A549 treated with AZD9567 at 1 μM for 4 hours (cell line): ENCODE results near the gene DNAJB1. TPM values are rescaled to one million over a fixed set of nuclear protein-coding genes. Genes with fewer than 3 reads are reported as not detected.

Experiments used
- total RNA-seq: library from RNA; stranded (reverse); fragments of 200-300 nt; extraction: Qiagen RNA extraction; gene quantifications from 5 replicates; pipeline ENCODE4 v1.2.3, GENCODE V29; 2022; ENCODE audit not compliant: insufficient read depth

Gene DNAJB1
- 192 to 225 TPM (median 194 TPM) in 5 replicates for total RNA-seq

DNA sequence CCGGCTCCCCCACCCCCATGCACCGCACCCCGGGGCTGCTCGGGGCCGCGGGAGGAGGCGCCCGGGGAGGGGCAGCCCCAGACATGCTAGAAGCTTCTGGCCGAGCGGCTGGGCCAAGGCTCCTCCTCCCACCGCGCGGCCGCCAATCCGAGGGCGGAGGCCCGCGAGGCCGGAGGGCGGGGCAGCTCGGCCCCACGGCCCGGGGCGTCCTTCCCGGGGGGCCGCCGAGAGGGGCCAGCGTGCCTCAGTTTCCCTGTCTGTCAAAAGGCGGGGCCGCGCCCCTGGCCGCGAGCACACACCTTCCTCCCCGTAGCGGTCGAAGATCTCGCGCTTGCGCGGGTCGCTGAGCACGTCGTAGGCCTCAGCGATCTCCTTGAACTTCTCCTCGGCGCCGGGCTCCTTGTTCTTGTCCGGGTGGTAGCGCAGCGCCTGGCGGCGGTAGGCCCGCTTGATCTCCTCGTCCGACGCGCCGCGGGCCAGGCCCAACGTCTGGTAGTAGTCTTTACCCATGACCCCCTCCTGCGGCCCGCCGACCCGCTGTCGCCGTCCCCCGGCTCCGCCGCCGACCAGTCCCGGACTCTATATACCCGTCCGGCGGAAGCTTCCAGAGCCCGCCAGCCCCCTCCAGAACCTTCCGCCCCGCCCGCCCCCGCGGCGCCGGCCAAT, at the start of gene DNAJB1:
Gene DNAJB1 (minus strand): TSS at position 558 of the 666 bp plus-strand sequence. CDS start 48 bp downstream, at position 510.

DNA sequence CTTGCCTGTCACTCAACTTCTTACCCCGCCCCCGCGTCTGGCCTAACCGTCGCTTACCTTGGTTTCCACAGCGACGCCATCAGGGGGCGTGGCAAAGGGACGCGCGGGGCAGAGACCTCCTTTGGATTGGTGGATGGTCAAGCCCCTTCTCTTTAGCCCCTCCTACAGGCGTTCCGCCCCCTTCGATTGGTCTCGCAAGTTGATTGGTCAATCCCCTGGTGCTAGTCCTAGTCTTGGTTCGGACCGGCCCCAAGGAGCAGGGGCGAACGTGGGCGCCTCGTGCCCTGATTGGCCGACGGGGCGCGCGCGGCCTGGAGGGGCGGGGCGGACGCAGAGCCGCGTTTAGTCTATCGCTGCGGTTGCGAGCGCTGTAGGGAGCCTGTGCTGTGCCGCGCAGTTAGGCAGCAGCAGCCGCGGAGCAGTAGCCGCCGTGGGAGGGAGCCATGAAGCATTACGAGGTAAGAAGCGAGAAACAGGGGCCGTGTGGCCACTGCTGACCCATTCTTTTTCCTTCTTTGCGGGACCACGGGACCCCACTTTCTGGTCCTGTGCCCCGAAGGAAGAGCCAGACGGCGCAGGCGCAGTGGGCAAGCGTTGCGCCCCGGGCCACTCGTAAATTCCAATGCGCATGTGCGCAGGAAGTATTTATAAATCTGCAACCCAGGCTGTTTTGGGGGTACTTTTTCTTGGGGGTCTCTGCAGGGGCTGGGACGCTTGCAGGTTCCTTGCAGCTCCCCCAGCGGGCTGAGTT, 11.2 kb upstream of the DNAJB1 start, which contains the start of gene TECR:
Gene TECR (plus strand): TSS at position 341 of the 751 bp plus-strand sequence. CDS start 103 bp downstream, at position 444.

DNA sequence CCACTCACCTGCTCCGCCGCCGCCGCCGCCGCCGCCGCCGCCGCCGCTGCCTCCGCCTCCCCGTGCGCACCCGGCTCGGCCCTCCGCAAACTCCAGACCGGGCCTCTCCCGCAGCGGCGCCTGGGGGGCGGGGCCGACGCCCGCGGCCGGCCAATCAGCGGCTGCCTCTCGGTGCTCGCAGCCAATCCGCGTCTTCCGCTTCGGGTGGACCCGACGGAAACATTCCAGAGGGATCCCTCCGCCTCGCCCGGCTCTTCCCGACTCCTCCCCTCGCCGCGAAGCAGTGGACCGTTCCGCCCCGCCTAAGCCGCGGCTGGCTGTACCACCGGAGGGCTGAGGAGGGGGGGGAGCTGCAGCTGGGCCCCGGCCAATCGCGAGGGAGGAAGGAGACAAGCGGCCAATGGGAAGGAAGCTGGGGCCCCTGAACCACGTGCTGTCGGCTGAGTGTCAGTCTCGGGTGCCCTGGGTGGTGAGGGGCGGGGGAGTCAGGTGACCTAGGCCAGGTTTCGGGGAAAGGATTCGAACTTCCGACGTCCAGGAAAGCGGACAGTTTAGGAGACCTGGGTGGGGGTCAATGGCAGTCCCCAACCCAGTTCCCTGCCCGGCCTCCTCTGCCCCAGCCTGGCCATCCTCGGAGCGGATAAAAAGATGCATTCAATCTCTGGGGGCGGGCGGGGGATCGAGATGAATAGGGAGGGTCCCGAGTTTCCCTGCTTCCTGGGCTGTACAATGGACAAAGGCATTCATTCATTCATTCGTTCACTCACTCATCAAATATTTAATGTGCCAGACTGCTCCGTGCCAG, 22.0 kb downstream of the DNAJB1 start, which contains the start of gene GIPC1:
Gene GIPC1 (minus strand): TSS at position 99 of the 805 bp plus-strand sequence. CDS start 13,151 bp downstream, outside the sequence.

DNA sequence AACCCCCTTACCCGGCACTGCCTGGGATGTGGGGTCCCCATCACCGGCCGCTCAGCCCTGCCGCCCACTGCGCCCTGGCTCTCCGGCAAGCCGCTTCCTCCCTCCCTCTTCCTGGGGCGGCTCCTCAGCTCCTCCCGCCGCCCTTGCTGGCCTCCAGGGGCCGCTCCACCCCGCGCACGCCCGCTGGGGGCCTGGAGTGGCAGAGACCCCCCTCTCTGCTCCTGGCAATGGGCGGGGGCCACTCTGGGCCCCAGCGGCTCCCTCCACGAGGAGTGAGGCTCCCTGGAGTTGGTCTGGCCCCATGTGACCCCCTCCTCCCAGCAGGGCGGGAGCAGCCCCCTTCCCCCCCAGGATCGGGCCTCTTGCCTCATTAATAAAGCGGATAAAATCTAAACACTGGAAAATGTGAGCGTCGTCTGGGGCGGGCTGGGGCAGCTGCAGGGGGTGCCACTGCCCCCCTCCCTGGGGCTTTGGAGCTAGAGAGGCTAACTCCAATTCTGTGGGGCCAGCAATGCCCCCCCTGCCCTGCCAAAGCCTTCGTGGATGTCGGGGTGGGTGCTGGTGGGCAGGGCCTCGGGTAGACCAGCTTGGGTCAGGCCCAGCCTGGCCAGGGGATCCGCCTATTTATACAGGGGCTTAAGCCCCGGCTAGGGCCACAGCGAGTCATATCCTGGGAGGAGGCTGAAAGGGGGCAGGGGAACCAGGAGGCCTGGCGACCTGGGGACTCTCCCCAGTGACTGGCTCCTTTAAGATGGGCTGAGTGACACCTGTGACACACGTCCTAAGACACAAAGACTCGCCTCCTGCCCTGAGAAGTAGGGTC, 42.7 kb downstream of the DNAJB1 start, which contains the start of gene PTGER1:
Gene PTGER1 (minus strand): TSS at position 104 of the 823 bp plus-strand sequence. CDS start 1,034 bp downstream, outside the sequence.

Other genes starting within 250 kb of the DNAJB1 start
- 74.5 to 92.9 TPM (median 84.4 TPM) in 5 replicates for gene ADGRE5, start 137.0 kb downstream of the DNAJB1 start, total RNA-seq
- 123 to 134 TPM (median 125 TPM) in 5 replicates for gene DDX39A, start 99.1 kb downstream of the DNAJB1 start, total RNA-seq
- 68.6 to 74.5 TPM (median 68.8 TPM) in 5 replicates for gene PKN1, start 85.1 kb downstream of the DNAJB1 start, total RNA-seq
- 0.07 to 0.14 TPM (median 0.10 TPM) in 4 of 5 replicates, not detected in the other for gene PTGER1, start 43.0 kb downstream of the DNAJB1 start, total RNA-seq
- gene GIPC1, start 22.3 kb downstream of the DNAJB1 start, total RNA-seq: 99.1 to 138 TPM (median 130 TPM) in 5 replicates
- 134 to 187 TPM (median 185 TPM) in 5 replicates for gene TECR, start 11.2 kb upstream of the DNAJB1 start, total RNA-seq
- 192 to 202 TPM (median 196 TPM) in 5 replicates for gene NDUFB7, start 53.7 kb upstream of the DNAJB1 start, total RNA-seq
- 0.06 TPM in 1 of 5 replicates, not detected in the others for gene CLEC17A, start 64.7 kb upstream of the DNAJB1 start, total RNA-seq
- not detected in 5 replicates for gene ADGRE3, start 156.4 kb upstream of the DNAJB1 start, total RNA-seq
- gene ZNF333, start 171.7 kb upstream of the DNAJB1 start, total RNA-seq: 0.77 to 3.7 TPM (median 3.3 TPM) in 5 replicates